GM12874 (cell line): ENCODE results near the gene MYL4.

Experiments
- TF ChIP-seq, protein P1 (sequence below): IDR thresholded peaks from 2 replicates; pipeline ENCODE4 v1.5.1; 2011; ENCODE audit warnings: low read depth, mild to moderate bottlenecking, control low read depth, low read length, moderate library complexity; ENCODE audit not compliant: insufficient read depth

The MYL4 gene

GRCh38 chr17:47243737-47244598 is 34.8 kb downstream of the MYL4 start:
- TF ChIP-seq, protein P1, sequence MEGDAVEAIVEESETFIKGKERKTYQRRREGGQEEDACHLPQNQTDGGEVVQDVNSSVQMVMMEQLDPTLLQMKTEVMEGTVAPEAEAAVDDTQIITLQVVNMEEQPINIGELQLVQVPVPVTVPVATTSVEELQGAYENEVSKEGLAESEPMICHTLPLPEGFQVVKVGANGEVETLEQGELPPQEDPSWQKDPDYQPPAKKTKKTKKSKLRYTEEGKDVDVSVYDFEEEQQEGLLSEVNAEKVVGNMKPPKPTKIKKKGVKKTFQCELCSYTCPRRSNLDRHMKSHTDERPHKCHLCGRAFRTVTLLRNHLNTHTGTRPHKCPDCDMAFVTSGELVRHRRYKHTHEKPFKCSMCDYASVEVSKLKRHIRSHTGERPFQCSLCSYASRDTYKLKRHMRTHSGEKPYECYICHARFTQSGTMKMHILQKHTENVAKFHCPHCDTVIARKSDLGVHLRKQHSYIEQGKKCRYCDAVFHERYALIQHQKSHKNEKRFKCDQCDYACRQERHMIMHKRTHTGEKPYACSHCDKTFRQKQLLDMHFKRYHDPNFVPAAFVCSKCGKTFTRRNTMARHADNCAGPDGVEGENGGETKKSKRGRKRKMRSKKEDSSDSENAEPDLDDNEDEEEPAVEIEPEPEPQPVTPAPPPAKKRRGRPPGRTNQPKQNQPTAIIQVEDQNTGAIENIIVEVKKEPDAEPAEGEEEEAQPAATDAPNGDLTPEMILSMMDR, result no peak

- TF ChIP-seq, protein P1, result no peak
Measured at GRCh38 chr17:47244697-47245096, 35.5 kb downstream of the MYL4 start.

- TF ChIP-seq, protein P1, result no peak
Measured at GRCh38 chr17:47246120-47246519, 37.0 kb downstream of the MYL4 start.

DNA sequence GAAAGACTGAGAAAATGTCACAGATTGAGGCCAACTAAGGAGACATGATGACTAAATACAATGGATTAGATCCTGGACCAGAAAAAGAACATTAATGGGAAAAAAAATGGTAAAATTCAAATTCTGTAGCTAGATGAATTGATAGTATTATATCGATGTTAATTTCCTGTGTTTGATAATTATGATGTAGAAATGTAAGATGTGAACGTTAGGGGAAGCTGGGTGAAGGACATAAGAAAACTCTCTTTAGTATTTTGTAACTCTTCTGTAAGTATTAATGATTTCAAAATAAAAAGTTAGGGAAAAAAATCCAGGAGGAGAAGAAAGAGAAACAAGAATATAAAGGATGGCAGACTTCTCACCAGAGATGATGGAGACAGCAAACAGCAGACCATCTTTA is 41.7 kb downstream of the MYL4 start:
- TF ChIP-seq, protein P1, result no peak

- TF ChIP-seq, protein P1, result no peak
Measured at GRCh38 chr17:47251421-47251940, 42.3 kb downstream of the MYL4 start.

GRCh38 chr17:47252209-47252608 is 43.1 kb downstream of the MYL4 start:
- TF ChIP-seq, protein P1, result no peak

DNA sequence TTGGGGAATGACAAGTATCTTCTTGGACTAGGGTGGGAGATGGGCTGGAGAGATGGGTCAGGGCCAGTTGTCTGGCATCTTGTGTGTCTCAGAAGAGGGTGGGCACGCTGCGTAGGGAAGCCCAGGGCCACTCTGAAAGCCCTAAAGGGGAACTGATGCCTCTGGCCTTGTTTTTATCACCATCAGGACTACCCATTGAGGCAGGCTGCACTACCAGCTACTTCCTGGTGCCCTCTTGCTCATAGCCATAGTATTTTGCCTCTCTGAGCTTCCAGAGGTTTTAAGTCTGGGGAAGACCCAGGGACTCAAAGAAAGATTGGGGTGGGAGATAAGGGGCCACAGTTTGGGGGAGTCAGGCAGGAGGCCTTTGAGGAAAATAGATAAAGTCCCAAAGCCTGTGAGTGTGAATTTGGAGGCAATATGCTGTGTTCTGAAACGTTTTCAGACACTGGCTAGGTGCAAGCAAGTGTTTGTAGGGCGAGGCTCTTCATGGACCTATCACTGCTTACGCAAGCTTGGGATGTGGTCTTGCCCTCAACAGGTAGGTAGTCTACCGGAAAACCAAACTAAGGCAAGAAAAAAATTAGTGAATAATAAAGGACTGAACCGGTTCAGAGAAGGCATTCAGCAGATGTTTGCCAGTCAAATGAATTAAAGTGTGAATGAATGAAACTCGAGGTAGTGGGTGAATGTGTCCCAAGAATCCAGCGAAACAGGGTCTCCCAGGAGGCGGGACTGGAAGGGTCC is 43.8 kb downstream of the MYL4 start:
- TF ChIP-seq, protein P1, result no peak
